Mesodermal cell (in vitro differentiated cells): Measurements from ENCODE around the gene QRFP.
"Not testable (repeated sequence)": the region's sequence is repeated elsewhere in the genome, so short reads cannot be mapped to it uniquely, and the experiment has no call there.

Experiments used
- H3K27ac ChIP-seq: 2 replicates; pipeline ENCODE4 v1.7.0; 2013; ENCODE audit warnings: mild to moderate bottlenecking, low read depth, low read length, moderate library complexity; ENCODE audit not compliant: severe bottlenecking
- H3K36me3 ChIP-seq: 2 replicates; pipeline ENCODE4 v1.7.1; 2013; ENCODE audit warnings: mild to moderate bottlenecking, low read length, moderate library complexity; ENCODE audit not compliant: control insufficient read depth, insufficient read depth
- H3K4me1 ChIP-seq: one replicate; pipeline ENCODE4 v1.7.1; 2013; ENCODE audit warnings: mild to moderate bottlenecking, low read length; ENCODE audit not compliant: insufficient read depth, control insufficient read depth, poor library complexity, severe bottlenecking
- H3K4me3 ChIP-seq: 2 replicates; pipeline ENCODE4 v1.7.0; 2013; ENCODE audit warnings: low read length, control low read depth, mild to moderate bottlenecking; ENCODE audit not compliant: insufficient read depth, poor library complexity, severe bottlenecking; ENCODE audit errors: extremely low read depth
- H3K9me3 ChIP-seq: 2 replicates; pipeline ENCODE4 v1.7.1; 2013; ENCODE audit warnings: mild to moderate bottlenecking, low read length, moderate library complexity; ENCODE audit not compliant: control insufficient read depth
- whole genome bisulfite sequencing, 2 experiments: methylation state at CpG; one replicate each; pipeline ENCODE4 v1.1.5; 2013; ENCODE audit warnings: missing lambda C conversion rate in 2 of 2; ENCODE audit not compliant: insufficient coverage in 2 of 2; 5-methylcytosine and 5-hydroxymethylcytosine counted together

The QRFP gene

DNA sequence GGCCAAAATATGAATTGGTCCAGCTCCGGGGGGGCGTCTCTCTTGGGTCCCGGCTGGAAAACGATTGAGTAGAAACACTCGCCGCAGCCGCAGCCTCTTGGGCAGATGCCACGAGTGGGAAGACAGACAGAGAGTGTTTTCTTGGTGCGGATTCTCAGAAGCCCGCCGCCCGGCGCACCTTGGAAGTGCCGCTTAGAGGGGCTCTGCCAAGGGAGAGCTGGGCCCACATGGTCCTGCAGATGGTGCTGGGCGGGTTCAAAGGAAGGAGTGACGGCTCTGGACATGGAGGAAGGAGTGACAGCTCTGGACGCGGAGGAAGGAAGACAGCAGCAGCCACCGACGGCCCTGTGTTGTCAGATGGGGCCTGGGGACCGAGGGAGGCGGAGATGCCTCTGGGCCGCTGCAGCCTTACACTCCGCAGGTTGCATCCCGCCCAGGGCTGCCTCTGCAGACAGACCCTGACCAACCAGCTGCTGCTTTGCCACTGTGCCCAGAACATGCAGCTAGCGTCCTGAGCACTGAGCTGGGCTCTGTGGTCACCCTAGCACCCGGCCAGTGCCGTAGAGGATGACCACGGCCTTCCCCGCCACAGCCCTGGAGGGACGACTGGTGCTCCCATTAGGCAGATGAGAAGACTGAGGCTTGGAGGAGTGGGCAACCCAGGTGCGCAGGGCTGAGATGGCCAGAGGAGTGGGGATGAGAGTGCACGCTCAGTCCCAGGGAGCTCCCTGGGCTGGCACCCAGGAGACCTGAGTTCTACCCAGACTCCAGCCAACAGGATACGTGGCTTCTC is 20.8 kb upstream of the QRFP start:
- Histone ChIP-seq H3K4me1 (peaks cover 9% of the 10 kb centered on the region), H3K27ac (no peak overlapping the region), H3K9me3 (no peaks in the 10 kb centered on the region), H3K4me3 (no peak overlapping the region), H3K36me3 (no peaks in the 10 kb centered on the region)
- WGBS, 2 experiments: 89 to 92% methylated on average over 23 to 33 of the region's 34 CpGs

- no peaks in the 10 kb centered on the region for H3K36me3 ChIP-seq
- H3K4me3 ChIP-seq: no peak overlapping the region
- 83 to 95% methylated on average over 8 of the region's 8 CpGs for WGBS, 2 experiments
- peaks cover 9% of the 10 kb centered on the region for H3K4me1 ChIP-seq
- H3K9me3 ChIP-seq: no peaks in the 10 kb centered on the region
- no peak overlapping the region for H3K27ac ChIP-seq
These were observed 18.5 kb upstream of the QRFP start for GRCh38 chr9:130915096-130915447.

DNA sequence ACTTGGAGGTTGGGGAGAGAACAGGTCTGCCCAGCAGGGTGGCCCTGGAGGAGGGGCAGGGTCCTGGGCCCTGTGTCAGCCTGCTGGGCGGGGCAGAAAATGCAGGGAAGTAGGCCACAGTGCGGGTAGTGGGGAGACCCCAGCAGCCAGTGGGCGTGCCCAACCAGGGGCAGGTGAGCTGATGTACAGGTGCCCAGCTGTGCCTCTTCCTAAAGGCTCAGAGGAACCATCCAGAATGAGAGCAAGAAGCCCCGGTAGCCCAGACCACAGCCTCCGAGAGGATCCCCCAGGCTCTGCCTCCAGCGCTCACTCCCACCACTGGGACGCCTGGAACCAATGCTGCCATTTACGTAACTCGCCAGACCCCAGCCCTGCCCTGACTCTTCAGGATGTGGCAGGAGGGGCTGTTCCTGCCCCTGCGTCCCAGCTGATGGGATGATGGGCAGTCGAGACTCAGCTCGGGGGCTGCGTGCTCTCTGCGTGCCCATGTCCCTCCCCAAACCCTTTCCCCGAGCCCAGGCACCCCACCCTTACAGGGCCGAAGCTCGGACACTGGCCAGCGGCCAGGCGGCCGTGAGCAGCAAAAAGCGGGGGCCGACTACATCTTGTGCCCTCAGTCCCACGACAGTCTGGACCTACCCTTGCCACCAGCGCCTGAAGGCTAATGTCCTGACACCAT is 17.9 kb upstream of the QRFP start:
- Histone ChIP-seq H3K4me1 (peaks cover 9% of the 10 kb centered on the region), H3K36me3 (no peaks in the 10 kb centered on the region), H3K4me3 (no peak overlapping the region), H3K9me3 (no peaks in the 10 kb centered on the region), H3K27ac (no peak overlapping the region)
- 88 to 90% methylated on average over 24 of the region's 24 CpGs for WGBS, 2 experiments

- WGBS, 2 experiments: 66 to 71% methylated on average over 15 to 19 of the region's 23 CpGs
- H3K9me3 ChIP-seq: no peaks in the 10 kb centered on the region
- H3K36me3 ChIP-seq: no peaks in the 10 kb centered on the region
- H3K4me1 ChIP-seq: peaks cover 9% of the 10 kb centered on the region
- no peak overlapping the region for H3K27ac ChIP-seq
- H3K4me3 ChIP-seq: no peak overlapping the region
These were observed 17.2 kb upstream of the QRFP start for GRCh38 chr9:130913599-130914416.

DNA sequence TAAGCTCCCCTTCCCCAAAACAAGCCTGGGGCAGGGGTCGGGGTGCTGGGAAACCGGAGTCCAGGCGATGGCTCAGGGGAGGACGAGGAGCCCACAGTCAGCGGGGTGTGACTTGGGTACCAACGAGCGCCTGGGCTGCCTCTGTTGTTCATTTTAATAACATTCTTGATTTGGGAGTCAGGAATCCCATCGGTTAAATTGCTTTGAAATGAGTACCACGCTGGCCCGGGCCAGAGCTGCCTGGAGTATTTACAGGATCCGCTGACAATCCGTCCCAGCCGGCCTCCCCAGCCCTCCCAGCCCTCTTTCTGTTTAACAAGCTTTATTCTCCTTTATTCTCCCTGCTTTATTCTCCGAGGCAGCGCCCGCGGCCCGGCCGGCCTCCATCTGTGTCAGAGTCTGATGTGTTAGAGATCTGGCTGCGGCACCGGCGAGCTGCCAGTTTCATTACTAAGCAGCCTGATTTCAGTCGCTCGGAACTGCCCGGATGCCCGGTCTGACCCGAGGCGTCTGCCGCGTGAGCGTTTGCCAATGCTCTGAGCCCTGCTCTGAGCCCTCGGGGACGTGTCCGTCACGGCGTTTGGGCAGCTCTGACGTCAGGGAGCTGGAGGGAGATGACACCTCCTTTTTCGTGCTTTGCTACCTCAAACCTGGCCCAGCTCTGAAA is 16.5 kb upstream of the QRFP start:
- no peaks in the 10 kb centered on the region for H3K9me3 ChIP-seq
- no peak overlapping the region for H3K27ac ChIP-seq
- WGBS, 2 experiments: 76 to 84% methylated on average over 32 to 37 of the region's 38 CpGs
- H3K4me1 ChIP-seq: peaks cover 10% of the 10 kb centered on the region
- no peak overlapping the region for H3K4me3 ChIP-seq
- H3K36me3 ChIP-seq: no peaks in the 10 kb centered on the region

DNA sequence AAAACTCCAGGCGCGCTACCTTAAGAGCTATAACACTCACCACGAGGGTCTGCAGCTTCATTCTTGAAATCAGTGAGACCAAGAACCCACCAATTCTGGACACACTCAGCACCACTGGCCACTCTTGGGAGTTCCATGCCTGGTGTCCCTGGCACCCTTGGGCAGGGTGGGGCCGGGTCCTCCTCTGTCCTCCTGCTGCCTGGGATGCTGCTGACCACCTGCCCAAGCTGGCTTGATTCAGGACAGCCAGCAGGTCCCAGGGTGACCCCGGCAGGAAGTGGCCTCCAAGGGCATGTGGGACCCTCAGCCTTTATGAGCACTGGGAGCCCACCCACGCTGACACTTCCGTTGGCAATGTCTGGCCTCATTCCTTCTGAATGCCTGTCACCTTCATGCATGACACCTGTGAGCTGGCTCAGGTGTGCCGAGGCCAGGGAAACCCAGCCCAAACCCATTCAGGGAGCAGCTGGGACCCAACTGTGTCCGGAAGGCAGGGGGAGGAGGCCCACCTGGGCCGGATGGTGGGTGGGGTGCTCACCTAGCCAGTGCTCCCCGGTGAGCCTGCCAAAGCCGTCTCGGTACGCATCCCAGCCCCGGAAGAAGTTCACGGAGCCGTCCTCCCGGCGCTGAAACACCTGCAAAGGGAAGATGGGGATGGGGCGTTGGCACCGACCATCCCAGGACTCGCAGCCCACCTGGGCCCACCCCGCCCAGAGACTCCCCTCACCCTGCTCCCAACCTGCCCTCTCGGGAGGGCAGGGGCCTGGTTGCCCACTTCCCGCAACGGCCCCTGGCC is 14.8 kb upstream of the QRFP start:
- Histone ChIP-seq H3K4me3 (no peak overlapping the region), H3K9me3 (no peaks in the 10 kb centered on the region), H3K36me3 (no peaks in the 10 kb centered on the region), H3K4me1 (peaks cover 14% of the 10 kb centered on the region), H3K27ac (no peak overlapping the region)
- WGBS, 2 experiments: 94 to 97% methylated on average over 19 to 26 of the region's 26 CpGs

- H3K27ac ChIP-seq, H3K36me3 ChIP-seq, H3K9me3 ChIP-seq, H3K4me3 ChIP-seq: not testable (repeated sequence)
- WGBS, 2 experiments: 83 to 86% methylated on average over 1 of the region's 1 CpG
- peaks cover 14% of the 10 kb centered on the region for H3K4me1 ChIP-seq
These were observed 14.1 kb upstream of the QRFP start for GRCh38 chr9:130910670-130911069.

GRCh38 chr9:130910041-130910440 is 13.4 kb upstream of the QRFP start:
- peaks cover 14% of the 10 kb centered on the region for H3K4me1 ChIP-seq
- not testable (repeated sequence) for H3K9me3 ChIP-seq, H3K27ac ChIP-seq, H3K36me3 ChIP-seq, H3K4me3 ChIP-seq
- WGBS, 2 experiments: 95 to 96% methylated on average over 8 to 23 of the region's 27 CpGs

DNA sequence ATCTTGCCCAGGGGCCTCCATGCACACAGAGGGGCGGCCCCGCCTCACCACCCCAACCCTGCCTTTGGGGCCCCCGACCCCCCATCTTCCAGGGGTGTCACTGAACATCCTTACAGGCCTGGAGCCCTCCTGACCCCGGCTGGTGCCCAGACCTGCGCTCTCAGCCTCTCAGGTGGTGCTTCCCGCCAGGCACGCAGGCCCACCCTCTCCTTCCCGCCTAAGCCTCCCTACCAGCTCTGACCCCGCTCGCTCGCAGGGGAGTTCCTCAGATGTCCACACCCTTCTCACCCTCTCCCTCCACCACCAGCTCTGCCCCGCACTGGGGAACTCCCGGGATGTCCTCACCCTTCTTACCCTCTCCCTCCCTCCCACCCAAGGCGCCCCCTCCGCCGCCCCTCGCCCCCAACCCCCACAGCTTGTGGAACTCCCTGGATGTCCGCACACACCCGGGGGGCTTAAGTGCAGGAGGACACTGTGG is 12.3 kb upstream of the QRFP start:
- Histone ChIP-seq H3K4me3 (no peak overlapping the region), H3K9me3 (no peaks in the 10 kb centered on the region), H3K27ac (no peak overlapping the region), H3K36me3 (no peaks in the 10 kb centered on the region), H3K4me1 (peaks cover 14% of the 10 kb centered on the region)
- 73 to 78% methylated on average over 4 to 13 of the region's 19 CpGs for WGBS, 2 experiments
